Effector memory CD4-positive, alpha-beta T cell (primary cell): ENCODE results near the gene MCF2L2.

ENCODE experiments used
- DNase-seq, 3 donors: peaks; one replicate each; pipeline ENCODE4 v3.0.0-alpha.2; 2020
- H3K27ac ChIP-seq: 2 replicates; pipeline ENCODE4 v1.7.0; 2013; ENCODE audit warnings: mild to moderate bottlenecking, low read length, moderate library complexity; ENCODE audit not compliant: insufficient read depth, poor library complexity, severe bottlenecking
- H3K27me3 ChIP-seq: replicated peaks from 2 replicates; pipeline ENCODE4 v1.7.0; 2013; ENCODE audit warnings: mild to moderate bottlenecking, low read length; ENCODE audit not compliant: insufficient read depth, control insufficient read depth, poor library complexity, severe bottlenecking
- H3K36me3 ChIP-seq: 2 replicates; pipeline ENCODE4 v1.7.0; 2013; ENCODE audit warnings: mild to moderate bottlenecking, low read length, moderate library complexity; ENCODE audit not compliant: control insufficient read depth, insufficient read depth
- H3K4me1 ChIP-seq: 2 replicates; pipeline ENCODE4 v1.7.0; 2013; ENCODE audit warnings: low read length, mild to moderate bottlenecking; ENCODE audit not compliant: control insufficient read depth, insufficient read depth, poor library complexity, severe bottlenecking
- H3K4me3 ChIP-seq: 2 replicates; pipeline ENCODE4 v1.7.0; 2013; ENCODE audit warnings: low read length, low read depth, mild to moderate bottlenecking; ENCODE audit not compliant: insufficient read depth, poor library complexity, severe bottlenecking
- H3K9me3 ChIP-seq: 2 replicates; pipeline ENCODE4 v1.7.0; 2013; ENCODE audit warnings: mild to moderate bottlenecking, low read length, moderate library complexity; ENCODE audit not compliant: control insufficient read depth

Gene MCF2L2

DNA sequence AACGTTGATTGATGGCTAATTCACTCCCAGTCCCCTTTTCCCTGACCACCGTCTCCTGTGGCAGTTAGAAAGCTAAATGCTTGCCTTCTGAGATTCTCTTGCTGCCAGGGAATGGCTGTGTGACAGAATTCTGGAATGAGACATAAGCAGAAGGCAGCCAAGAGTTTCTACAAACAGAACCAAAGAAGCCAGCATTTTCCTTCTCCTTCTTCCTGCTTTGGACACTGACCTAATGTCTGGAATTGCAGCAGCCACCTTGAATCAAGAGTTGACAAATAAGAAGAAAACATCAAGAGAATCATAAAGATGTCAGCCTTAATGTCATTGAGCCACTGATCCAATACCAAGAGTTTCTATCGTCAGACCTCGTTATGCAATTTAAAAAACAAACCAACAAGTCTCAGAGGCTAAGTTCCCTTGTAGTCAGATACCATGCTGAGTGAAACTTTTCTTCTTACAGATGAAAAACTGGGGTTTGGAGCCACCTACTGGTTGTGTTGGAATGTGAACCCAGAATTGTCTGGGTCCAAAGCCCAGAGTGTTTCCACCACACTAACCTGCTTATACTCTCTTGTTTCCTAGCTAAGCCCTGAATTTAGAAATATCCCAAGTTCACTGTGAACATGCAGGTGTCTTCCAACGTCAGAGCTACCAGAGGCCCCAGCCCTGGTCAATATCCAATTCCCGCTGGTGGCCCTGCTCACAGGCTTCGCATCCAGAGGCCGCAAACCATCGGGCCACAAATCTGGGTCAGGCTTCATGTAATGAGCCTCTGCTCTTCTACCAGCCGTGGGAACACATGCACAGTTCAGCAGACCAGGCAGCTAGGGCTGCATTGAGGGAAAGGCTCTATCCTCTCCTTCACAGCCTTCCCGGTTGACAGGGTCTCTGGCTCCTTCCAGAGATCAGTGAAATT is 42.5 kb downstream of the MCF2L2 start:
- Histone ChIP-seq H3K9me3 (no peaks in the 10 kb centered on the region), H3K27me3 (no peaks in the 10 kb centered on the region), H3K4me1 (no peaks in the 10 kb centered on the region), H3K36me3 (peaks cover 3% of the 10 kb centered on the region), H3K27ac (no peak overlapping the region), H3K4me3 (no peak overlapping the region)
- peak in 1 of 3 donors; percentile 38 for DNase-seq

DNA sequence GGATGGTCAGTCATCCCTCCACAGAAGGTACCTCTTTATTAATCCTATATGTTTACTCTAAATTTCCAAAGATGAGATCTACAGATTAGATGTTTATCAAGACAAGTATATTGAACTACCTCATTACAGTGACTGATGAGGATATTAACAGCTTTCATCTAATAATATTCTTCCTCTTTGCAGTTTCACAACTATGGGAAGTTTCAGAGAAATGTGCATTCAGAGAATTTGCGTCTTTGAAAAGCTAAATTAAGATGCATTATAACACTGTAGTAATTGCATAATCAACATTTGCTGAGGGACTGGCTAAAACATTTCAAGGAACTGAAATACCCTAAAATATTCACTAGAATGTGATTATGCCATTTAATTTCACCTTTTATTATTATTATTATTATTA is 46.7 kb downstream of the MCF2L2 start:
- H3K27me3 ChIP-seq, result no peaks in the 10 kb centered on the region
- DNase-seq, result no peak
- H3K4me1 ChIP-seq, result no peaks in the 10 kb centered on the region
- H3K27ac ChIP-seq, result no peak overlapping the region
- no peak overlapping the region for H3K4me3 ChIP-seq
- peaks cover 2% of the 10 kb centered on the region for H3K36me3 ChIP-seq
- H3K9me3 ChIP-seq, result no peaks in the 10 kb centered on the region

DNA sequence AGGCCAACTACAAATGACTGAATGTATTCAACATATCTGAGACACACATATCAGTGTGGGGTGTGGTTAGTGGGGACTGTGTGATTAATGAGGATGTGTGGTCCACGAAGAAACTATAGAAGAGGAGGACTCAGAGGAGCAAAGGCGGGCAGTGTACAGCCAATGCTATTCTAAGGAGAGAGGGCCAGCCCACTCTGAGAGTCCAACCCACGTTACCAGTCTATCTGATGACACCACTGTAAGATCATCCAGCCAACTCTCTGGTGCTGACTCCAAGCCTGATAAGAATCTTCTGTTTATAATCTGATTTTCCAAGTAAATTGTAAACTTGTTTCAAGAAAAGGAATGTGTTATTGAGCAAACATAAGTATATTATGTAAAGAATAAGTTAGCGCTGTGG is 47.2 kb downstream of the MCF2L2 start:
- H3K27me3 ChIP-seq, result no peaks in the 10 kb centered on the region

DNA sequence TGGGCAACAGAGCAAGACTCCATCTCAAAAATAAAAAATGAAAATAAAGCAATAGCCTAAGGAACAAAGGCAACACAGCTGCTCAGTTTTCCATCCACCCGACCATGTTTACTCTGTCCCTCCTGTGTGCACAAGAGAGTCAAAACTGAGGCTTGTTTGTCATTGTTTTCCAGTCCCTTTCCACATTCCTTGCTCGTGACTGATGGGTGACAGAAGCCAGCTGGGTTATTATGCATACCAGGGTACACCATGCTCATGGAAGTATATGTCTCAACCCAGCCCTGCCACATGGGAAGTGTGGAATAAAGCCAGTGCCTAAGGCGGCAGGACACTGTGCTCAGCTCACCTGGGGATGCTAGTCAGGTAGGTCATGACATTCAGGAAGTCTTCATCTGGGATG is 49.5 kb downstream of the MCF2L2 start:
- Histone ChIP-seq H3K27me3 (no peaks in the 10 kb centered on the region), H3K27ac (no peak overlapping the region), H3K4me1 (no peaks in the 10 kb centered on the region), H3K36me3 (peaks cover 2% of the 10 kb centered on the region), H3K4me3 (no peak overlapping the region), H3K9me3 (no peaks in the 10 kb centered on the region)
- no peak for DNase-seq

More for the DNA sequence above, 47.2 kb downstream of the MCF2L2 start:
- Histone ChIP-seq H3K4me3 (no peak overlapping the region), H3K9me3 (no peaks in the 10 kb centered on the region), H3K27ac (no peak overlapping the region), H3K36me3 (peaks cover 2% of the 10 kb centered on the region), H3K4me1 (no peaks in the 10 kb centered on the region)
- DNase-seq, result no peak

DNA sequence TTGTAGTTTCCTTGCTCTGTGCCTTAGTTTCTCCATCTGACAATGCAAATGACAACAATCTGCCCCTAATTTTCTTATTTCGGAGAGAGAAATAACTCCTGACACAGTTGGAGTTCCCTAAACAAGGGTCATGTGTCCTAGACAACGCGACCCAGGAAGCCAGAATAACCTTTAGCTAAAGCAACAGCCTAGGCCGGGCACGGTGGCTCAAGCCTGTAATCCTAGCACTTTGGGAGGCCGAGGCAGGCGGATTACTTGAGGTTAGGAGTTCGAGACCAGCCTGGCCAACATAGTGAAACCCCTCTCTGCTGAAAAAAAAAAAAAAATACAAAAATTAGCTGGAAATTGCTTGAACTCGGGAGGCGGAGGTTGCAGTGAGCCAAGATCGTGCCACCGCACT is 49.9 kb downstream of the MCF2L2 start:
- Histone ChIP-seq H3K27me3 (no peaks in the 10 kb centered on the region), H3K27ac (no peak overlapping the region), H3K4me3 (no peak overlapping the region), H3K4me1 (no peaks in the 10 kb centered on the region), H3K9me3 (no peaks in the 10 kb centered on the region), H3K36me3 (peaks cover 2% of the 10 kb centered on the region)
- no peak for DNase-seq

DNA sequence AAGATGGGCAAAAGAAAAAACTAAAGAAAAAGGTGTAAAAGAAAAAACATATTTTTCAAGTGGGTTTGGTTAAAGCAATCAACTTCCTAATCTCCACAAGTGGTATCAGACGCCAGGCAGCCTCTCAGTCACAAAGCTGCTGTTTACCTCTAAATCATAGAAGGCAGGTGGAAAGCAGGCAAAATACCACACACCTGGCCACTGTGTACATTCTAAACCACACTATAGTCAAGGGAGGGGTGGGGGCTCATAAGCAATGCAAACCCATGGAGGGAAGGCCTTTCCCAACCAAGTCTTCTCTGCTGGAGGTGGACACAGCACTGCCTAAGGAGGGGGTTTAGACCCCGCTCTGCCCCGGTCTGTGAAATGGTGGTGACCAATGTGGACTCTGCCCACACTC is 50.4 kb downstream of the MCF2L2 start:
- Histone ChIP-seq H3K27ac (no peak overlapping the region), H3K4me1 (no peaks in the 10 kb centered on the region), H3K9me3 (no peaks in the 10 kb centered on the region), H3K4me3 (no peak overlapping the region), H3K36me3 (peaks cover 2% of the 10 kb centered on the region), H3K27me3 (no peaks in the 10 kb centered on the region)
- DNase-seq, result no peak

DNA sequence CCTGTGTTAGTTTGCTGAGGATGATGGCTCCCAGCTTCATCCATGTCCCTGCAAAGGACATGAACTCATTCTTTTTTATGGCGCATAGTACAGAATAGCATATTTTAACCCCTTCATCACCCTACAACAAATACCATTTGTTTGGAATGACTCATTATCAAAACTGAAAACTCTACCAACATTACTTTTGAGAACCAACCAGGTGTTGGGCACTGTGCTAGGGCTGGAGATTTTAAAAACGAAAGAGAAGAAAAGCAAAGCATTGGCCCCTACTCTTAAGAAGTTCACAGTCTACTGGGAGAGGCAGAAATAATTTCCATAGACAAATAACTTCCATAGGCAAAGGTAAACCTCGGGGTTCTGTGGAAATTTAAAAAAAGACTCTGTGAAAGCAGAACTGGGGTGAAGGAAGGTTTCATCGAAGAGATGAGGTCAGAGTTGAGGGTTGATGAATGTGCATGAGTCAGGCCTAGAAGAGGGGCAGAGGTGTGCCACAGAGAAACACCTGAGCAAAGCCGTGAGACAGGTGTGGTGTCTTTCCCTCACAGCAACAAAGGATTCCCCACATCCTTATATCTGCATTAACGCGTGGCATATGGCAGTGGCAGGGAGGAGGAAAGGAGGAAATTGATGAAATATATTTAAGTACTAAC is 51.0 kb downstream of the MCF2L2 start:
- no peaks in the 10 kb centered on the region for H3K27me3 ChIP-seq
- H3K4me3 ChIP-seq, result no peak overlapping the region
- peaks cover 2% of the 10 kb centered on the region for H3K36me3 ChIP-seq
- no peak for DNase-seq
- no peaks in the 10 kb centered on the region for H3K4me1 ChIP-seq
- H3K27ac ChIP-seq, result no peak overlapping the region
- H3K9me3 ChIP-seq, result no peaks in the 10 kb centered on the region

DNA sequence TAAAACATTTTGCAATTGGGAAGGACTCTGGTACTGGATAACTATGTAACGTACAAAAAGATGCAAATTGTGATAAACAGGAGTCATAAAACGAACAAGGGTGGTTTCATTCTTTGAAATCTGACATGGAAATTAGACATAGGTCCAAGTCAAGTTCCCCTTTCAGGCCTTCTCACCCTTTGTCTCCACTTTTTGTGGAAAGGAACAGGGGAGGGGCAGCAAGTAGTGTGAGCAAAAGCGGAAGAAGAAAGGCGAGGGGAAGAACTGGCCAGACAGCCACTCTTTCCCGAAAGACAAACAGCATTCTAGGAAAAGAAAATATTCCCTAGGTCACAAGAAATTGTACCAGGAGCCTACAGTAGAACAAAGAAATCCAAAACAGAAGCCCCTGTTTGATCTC is 52.6 kb downstream of the MCF2L2 start:
- no peak overlapping the region for H3K4me3 ChIP-seq
- no peak overlapping the region for H3K27ac ChIP-seq
- H3K4me1 ChIP-seq, result no peaks in the 10 kb centered on the region
- peaks cover 2% of the 10 kb centered on the region for H3K36me3 ChIP-seq
- no peaks in the 10 kb centered on the region for H3K27me3 ChIP-seq
- DNase-seq, result no peak
- H3K9me3 ChIP-seq, result no peaks in the 10 kb centered on the region

DNA sequence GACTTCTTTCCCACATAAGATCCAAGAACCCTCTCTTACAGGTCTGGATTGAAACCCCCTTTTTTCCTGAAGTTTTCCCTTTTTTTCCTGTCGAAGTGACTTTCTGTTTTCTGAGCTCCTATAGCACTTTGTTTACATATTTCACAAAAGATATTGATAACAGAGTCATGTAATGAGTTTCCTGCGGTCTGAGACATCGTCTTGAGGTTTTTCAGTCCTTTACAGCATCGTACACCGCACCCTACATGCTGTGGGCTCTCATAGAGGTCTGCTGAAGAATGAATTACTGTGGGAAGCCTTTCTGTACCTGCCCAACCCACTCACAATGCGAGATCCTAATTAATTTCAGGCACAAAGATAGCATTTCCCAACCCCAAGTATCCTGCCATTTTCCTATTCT is 53.1 kb downstream of the MCF2L2 start:
- Histone ChIP-seq H3K27me3 (no peaks in the 10 kb centered on the region), H3K36me3 (peaks cover 2% of the 10 kb centered on the region), H3K4me3 (no peak overlapping the region), H3K4me1 (no peaks in the 10 kb centered on the region), H3K27ac (no peak overlapping the region), H3K9me3 (no peaks in the 10 kb centered on the region)
- DNase-seq, result no peak

DNA sequence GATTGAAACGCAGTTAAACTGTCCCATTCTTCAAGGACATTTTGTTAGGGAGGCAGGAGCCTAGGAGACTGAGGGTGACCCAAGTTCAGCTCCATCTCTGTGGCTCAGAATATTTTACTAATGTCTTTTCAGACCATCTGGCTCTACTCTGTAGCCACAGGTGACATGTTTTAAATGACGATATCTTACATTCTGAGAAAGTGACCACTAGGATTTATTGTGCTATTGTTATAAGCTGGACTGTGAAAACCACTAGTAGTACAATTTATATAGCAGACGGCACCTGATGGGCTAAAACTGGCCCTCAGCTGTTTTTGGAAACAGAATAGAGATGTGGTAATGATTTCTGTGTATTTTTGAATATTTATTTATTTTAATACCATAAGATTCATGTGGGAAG is 55.5 kb downstream of the MCF2L2 start:
- no peak for DNase-seq
- Histone ChIP-seq H3K27me3 (no peaks in the 10 kb centered on the region), H3K4me1 (no peaks in the 10 kb centered on the region), H3K4me3 (no peak overlapping the region), H3K27ac (no peak overlapping the region), H3K36me3 (no peaks in the 10 kb centered on the region), H3K9me3 (no peaks in the 10 kb centered on the region)
